HepG2 (cell line): Measurements from ENCODE around the gene REEP3.

Experiments used
- EHMT2 ChIP-seq: fragments of 200-600 bp; sonication (generic); IDR thresholded peaks from 2 replicates; pipeline ENCODE4 v1.7.0; 2017; ENCODE audit warnings: antibody characterized with exemption, low read depth, low read length, borderline replicate concordance
- NFIC ChIP-seq: IDR thresholded peaks from 2 replicates; pipeline ENCODE4 v1.6.1; 2012; ENCODE audit warnings: mild to moderate bottlenecking, low read length, inconsistent platforms
- RFX5 ChIP-seq: IDR thresholded peaks from 2 replicates; pipeline ENCODE4 v1.6.1; 2011; ENCODE audit warnings: low read depth, low read length, improper control_type of control experiment
- SP1 ChIP-seq, 2 experiments: fragments of 450-650 bp in 1 of 2; sonication (generic) in 1 of 2; formaldehyde crosslinking in 1 of 2; IDR thresholded peaks; 2 replicates each; pipeline versions ENCODE4 v1.4.0 to v1.6.1; 2016 to 2020; ENCODE audit warnings: missing genetic modification reagents in 1 of 2

- no peak for TF ChIP-seq SP1 (IDR thresholded peaks at IDR 0.05)
- TF ChIP-seq SP1 (CRISPR knock-in tag; IDR thresholded peaks at IDR 0.05), result no peak
- TF ChIP-seq NFIC, result no peak
- TF ChIP-seq RFX5, result no peak
- no peak for TF ChIP-seq EHMT2
Measured at GRCh38 chr10:63586043-63586442, 64.8 kb downstream of the REEP3 start.
